Endodermal cell (in vitro differentiated cells): ENCODE results near the gene TBL1X. TPM values are rescaled to one million over a fixed set of nuclear protein-coding genes. Genes with fewer than 3 reads are reported as not detected.
"Not testable (repeated sequence)": the region's sequence is repeated elsewhere in the genome, so short reads cannot be mapped to it uniquely, and the experiment has no call there.

Experiments used
- DNase-seq: peaks from one replicate; pipeline ENCODE4 v3.0.0-alpha.2; 2017
- H3K27ac ChIP-seq: 2 replicates; pipeline ENCODE4 v1.5.1; 2013; ENCODE audit warnings: mild to moderate bottlenecking, low read depth, low read length, moderate library complexity
- H3K27me3 ChIP-seq: 2 replicates; pipeline ENCODE4 v1.6.1; 2013; ENCODE audit warnings: mild to moderate bottlenecking, low read length, moderate library complexity; ENCODE audit not compliant: insufficient read depth, control insufficient read depth, poor library complexity, severe bottlenecking
- H3K36me3 ChIP-seq: 2 replicates; pipeline ENCODE4 v1.7.0; 2013; ENCODE audit warnings: mild to moderate bottlenecking, low read length, moderate library complexity; ENCODE audit not compliant: control insufficient read depth, insufficient read depth
- H3K4me1 ChIP-seq: one replicate; pipeline ENCODE4 v1.7.0; 2013; ENCODE audit warnings: low read length; ENCODE audit not compliant: control insufficient read depth, insufficient read depth
- H3K4me3 ChIP-seq: 2 replicates; pipeline ENCODE4 v1.5.1; 2013; ENCODE audit warnings: mild to moderate bottlenecking, low read length, moderate library complexity
- H3K9ac ChIP-seq: 2 replicates; pipeline ENCODE4 v1.6.1; 2013; ENCODE audit warnings: mild to moderate bottlenecking, low read length, moderate library complexity; ENCODE audit not compliant: poor library complexity, severe bottlenecking; ENCODE audit errors: extremely low read depth
- H3K9me3 ChIP-seq: 2 replicates; pipeline ENCODE4 v1.6.1; 2013; ENCODE audit warnings: mild to moderate bottlenecking, low read length, moderate library complexity; ENCODE audit not compliant: control insufficient read depth
- H3K27ac Mint-ChIP-seq: 2 replicates; pipeline ENCODE4 v1.8.0; 2020; ENCODE audit warnings: mixed read lengths
- H3K27me3 Mint-ChIP-seq: 2 replicates; pipeline ENCODE4 v1.8.0; 2021; ENCODE audit warnings: mild to moderate bottlenecking, mixed read lengths; ENCODE audit not compliant: insufficient read depth
- H3K36me3 Mint-ChIP-seq: 2 replicates; pipeline ENCODE4 v1.8.0; 2020; ENCODE audit warnings: low read depth, mixed read lengths
- H3K4me1 Mint-ChIP-seq: 2 replicates; pipeline ENCODE4 v1.8.0; 2020; ENCODE audit warnings: mixed read lengths
- H3K4me3 Mint-ChIP-seq: 2 replicates; pipeline ENCODE4 v1.8.0; 2020; ENCODE audit warnings: mild to moderate bottlenecking, moderate library complexity, mixed read lengths
- H3K9me3 Mint-ChIP-seq: 2 replicates; pipeline ENCODE4 v1.8.0; 2020; ENCODE audit warnings: mild to moderate bottlenecking, mixed read lengths
- whole genome bisulfite sequencing, 2 experiments: methylation state at CpG; one replicate each; pipeline versions ENCODE4 v1.1.5 to v1.1.7; 2013; ENCODE audit warnings: missing lambda C conversion rate in 2 of 2, mixed read lengths in 1 of 2; ENCODE audit not compliant: insufficient coverage in 1 of 2, insufficient read length in 1 of 2; 5-methylcytosine and 5-hydroxymethylcytosine counted together
- total RNA-seq, 2 donors: library from RNA; stranded (reverse); fragmentation: NEBNext Ultra II Directional in 1 of 2; extraction: Animal tissue kit (Norgen Biotek cat#: 25700) in 1 of 2; gene quantifications; 2 replicates in 1 of 2; 3 replicates in 1 of 2; pipeline ENCODE4 v1.2.1, GENCODE V29; 2021
- TF ChIP-seq, protein P1 (sequence below): fragments of 200-600 bp; sonication (generic); conservative IDR thresholded peaks from 2 replicates; pipeline ENCODE4 v1.5.0; 2021; ENCODE audit warnings: antibody characterized with exemption, mild to moderate bottlenecking

Gene TBL1X
- total RNA-seq, 2 donors from 2014 or later, result 19.1 to 24.1 TPM

DNA sequence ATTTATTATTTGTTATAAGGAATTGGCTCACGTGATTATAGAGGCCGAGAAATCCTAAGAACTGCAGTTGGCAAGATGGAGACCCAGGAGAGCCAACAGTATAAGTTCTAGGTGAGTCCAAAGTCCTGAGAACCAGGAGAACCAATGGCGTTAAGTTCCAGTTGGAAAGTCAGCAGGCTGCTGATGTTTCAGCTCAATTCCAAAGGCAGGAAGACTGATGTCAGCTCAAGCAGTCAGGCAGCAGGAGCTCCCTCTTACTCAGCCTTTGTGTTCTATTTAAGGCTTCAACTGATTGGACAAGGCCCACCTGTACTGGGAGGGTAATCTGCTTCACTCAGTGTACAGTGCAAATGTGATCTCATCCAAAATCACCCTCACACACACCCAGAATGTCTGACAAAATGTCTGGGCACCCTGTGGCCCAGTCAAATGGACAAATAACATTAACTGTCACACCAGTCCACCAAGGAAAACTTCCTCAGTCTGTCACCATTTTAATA, 30.8 kb upstream of the TBL1X start:
- H3K27ac Mint-ChIP-seq, result no peak overlapping the region
- H3K4me3 Mint-ChIP-seq, result no peak overlapping the region
- no peak overlapping the region for H3K27ac ChIP-seq
- TF ChIP-seq, protein P1, sequence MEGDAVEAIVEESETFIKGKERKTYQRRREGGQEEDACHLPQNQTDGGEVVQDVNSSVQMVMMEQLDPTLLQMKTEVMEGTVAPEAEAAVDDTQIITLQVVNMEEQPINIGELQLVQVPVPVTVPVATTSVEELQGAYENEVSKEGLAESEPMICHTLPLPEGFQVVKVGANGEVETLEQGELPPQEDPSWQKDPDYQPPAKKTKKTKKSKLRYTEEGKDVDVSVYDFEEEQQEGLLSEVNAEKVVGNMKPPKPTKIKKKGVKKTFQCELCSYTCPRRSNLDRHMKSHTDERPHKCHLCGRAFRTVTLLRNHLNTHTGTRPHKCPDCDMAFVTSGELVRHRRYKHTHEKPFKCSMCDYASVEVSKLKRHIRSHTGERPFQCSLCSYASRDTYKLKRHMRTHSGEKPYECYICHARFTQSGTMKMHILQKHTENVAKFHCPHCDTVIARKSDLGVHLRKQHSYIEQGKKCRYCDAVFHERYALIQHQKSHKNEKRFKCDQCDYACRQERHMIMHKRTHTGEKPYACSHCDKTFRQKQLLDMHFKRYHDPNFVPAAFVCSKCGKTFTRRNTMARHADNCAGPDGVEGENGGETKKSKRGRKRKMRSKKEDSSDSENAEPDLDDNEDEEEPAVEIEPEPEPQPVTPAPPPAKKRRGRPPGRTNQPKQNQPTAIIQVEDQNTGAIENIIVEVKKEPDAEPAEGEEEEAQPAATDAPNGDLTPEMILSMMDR, result no peak
- WGBS, 2 experiments, result 98% methylated on average over 3 of the region's 3 CpGs; no CpG with 5 or more reads in 1 of the 2 experiments
- H3K9ac ChIP-seq, result no peak overlapping the region
- H3K27me3 Mint-ChIP-seq, result no peaks in the 10 kb centered on the region
- H3K4me1 Mint-ChIP-seq, result no peaks in the 10 kb centered on the region
- H3K9me3 Mint-ChIP-seq, result peaks cover 30% of the 10 kb centered on the region
- no peaks in the 10 kb centered on the region for H3K36me3 ChIP-seq
- H3K27me3 ChIP-seq, result no peaks in the 10 kb centered on the region
- no peaks in the 10 kb centered on the region for H3K9me3 ChIP-seq
- no peaks in the 10 kb centered on the region for H3K4me1 ChIP-seq
- H3K4me3 ChIP-seq, result no peak overlapping the region
- no peaks in the 10 kb centered on the region for H3K36me3 Mint-ChIP-seq
- DNase-seq, result no peak

DNA sequence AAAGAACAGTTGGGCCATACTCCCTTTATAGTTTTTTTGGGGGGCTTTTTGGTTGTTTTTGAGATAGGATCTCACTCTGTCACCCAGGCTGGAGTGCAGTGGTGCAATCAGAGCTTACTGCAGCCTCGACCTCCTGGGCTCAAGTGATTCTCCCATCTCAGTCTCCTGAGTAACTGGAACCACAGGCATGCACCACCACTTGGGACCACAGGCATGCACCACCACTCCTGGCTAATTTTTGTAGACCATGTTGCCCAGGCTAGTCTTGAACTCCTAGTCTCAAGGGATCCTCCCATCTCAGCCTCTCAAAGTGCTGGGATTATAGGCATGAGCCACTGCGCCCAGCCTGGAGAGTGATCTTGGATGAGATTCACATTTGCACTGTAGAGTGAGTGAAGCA, 29.8 kb upstream of the TBL1X start:
- not testable (repeated sequence) for H3K27me3 ChIP-seq, H3K4me3 Mint-ChIP-seq, H3K9me3 ChIP-seq, H3K36me3 Mint-ChIP-seq, H3K4me1 Mint-ChIP-seq, H3K9ac ChIP-seq, H3K4me3 ChIP-seq, H3K27ac Mint-ChIP-seq, H3K36me3 ChIP-seq, DNase-seq, H3K27me3 Mint-ChIP-seq, H3K4me1 ChIP-seq, H3K27ac ChIP-seq
- peaks cover 33% of the 10 kb centered on the region for H3K9me3 Mint-ChIP-seq
- WGBS, 2 experiments, result 83 to 100% methylated on average over 2 of the region's 2 CpGs

DNA sequence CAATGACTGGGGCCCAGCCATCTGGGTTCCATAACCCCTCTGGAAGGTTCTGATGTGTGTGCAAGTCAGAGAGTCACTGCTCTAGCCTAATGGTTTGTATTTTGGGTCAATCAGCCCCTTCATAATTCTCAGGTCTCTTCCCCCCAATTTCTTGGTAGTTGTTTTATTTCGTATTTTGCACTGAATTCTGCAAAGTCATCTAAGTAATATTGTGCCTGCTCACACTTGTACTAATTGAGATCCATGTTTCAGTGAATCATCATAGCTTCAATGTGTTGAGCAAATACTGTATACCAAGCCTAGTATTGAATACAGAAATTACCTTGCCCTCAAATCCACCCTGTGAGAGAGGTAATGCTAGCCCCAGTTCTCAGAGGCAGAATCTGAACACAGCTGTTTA, 28.0 kb upstream of the TBL1X start:
- Mint-ChIP-seq H3K9me3 (peaks cover 34% of the 10 kb centered on the region), H3K4me3 (no peak overlapping the region), H3K36me3 (no peaks in the 10 kb centered on the region), H3K4me1 (no peaks in the 10 kb centered on the region), H3K27me3 (no peaks in the 10 kb centered on the region), H3K27ac (no peak overlapping the region)
- 91% methylated on average over 1 of the region's 1 CpG; no CpG with 5 or more reads in 1 of the 2 experiments for WGBS, 2 experiments
- H3K9me3 ChIP-seq, result no peaks in the 10 kb centered on the region
- no peak overlapping the region for H3K27ac ChIP-seq
- H3K27me3 ChIP-seq, result no peaks in the 10 kb centered on the region
- DNase-seq, result no peak
- no peaks in the 10 kb centered on the region for H3K36me3 ChIP-seq
- H3K4me3 ChIP-seq, result no peak overlapping the region
- no peaks in the 10 kb centered on the region for H3K4me1 ChIP-seq
- TF ChIP-seq, protein P1, result no peak
- H3K9ac ChIP-seq, result no peak overlapping the region

DNA sequence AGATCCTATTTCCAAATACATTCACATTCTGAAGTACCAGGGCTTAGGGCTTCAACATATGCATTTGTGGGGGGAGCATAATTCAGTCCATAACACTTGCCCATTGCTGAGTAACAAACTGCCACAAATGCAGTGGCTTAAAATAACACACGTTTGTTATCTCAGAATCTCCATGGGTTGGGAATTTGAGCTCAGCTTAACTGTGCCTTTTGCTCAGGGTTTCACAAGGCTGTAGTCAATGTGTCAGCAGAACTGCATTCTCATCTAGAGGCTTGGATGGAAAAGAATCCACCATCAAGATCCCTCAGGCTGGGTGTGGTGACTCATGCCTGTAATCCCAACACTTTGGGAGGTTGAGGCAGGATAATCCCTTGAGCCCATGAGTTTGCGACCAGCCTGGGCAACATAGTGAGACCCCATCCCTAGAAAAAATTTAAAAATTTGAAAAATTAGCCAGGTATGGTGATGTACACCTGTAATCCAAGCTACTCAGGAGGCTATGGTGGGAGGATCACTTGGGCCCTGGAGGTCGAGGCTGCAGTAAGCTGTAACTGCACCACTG, 25.8 kb upstream of the TBL1X start:
- 96 to 100% methylated on average over 2 to 3 of the region's 3 CpGs for WGBS, 2 experiments
- no peak for DNase-seq
- no peak overlapping the region for H3K27ac Mint-ChIP-seq
- Histone ChIP-seq H3K4me1 (no peaks in the 10 kb centered on the region), H3K27ac (no peak overlapping the region), H3K9ac (no peak overlapping the region), H3K36me3 (no peaks in the 10 kb centered on the region), H3K4me3 (no peak overlapping the region), H3K27me3 (no peaks in the 10 kb centered on the region), H3K9me3 (no peaks in the 10 kb centered on the region)
- H3K4me3 Mint-ChIP-seq, result no peak overlapping the region
- peaks cover 39% of the 10 kb centered on the region for H3K9me3 Mint-ChIP-seq
- TF ChIP-seq, protein P1, result no peak
- no peaks in the 10 kb centered on the region for H3K4me1 Mint-ChIP-seq
- H3K36me3 Mint-ChIP-seq, result no peaks in the 10 kb centered on the region
- peaks cover 4% of the 10 kb centered on the region for H3K27me3 Mint-ChIP-seq
